Pancreas (tissue), 10 donors: ENCODE measurements around the gene GALNT10. TPM values are rescaled to one million over a fixed set of nuclear protein-coding genes. Genes with fewer than 3 reads are reported as not detected.

Experiments
- ATAC-seq, 4 donors: fragments of 200-7000 bp; cut with Tn5 transposase; one replicate each; pipeline versions ENCODE4 v1.8.0 to v1.9.1; 2020; ENCODE audit warnings: mild to moderate bottlenecking in 4 of 4, moderate library complexity in 4 of 4
- DNase-seq, 6 donors: peaks; one replicate each; pipeline ENCODE4 v3.0.0-alpha.2; 2020
- FAIRE-seq: peaks from 2 replicates; lab custom pipeline; 2012; peaks lifted over from hg19 to GRCh38; lab: Jason Lieb, UNC
- H3K27ac ChIP-seq, 4 donors: fragments of 200-600 bp; sonication (generic); 1 replicate in 3 of 4; 2 replicates in 1 of 4; pipeline versions ENCODE4 v1.5.0 to v1.8.0; 2020
- H3K27me3 ChIP-seq, 4 donors: fragments of 200-600 bp; one replicate each; pipeline ENCODE4 v1.8.0; 2021
- H3K36me3 ChIP-seq, 3 donors: fragments of 200-600 bp; sonication (generic) in 1 of 3; one replicate each; pipeline versions ENCODE4 v1.5.0 to v1.8.0; 2020 to 2021
- H3K4me1 ChIP-seq, 3 donors: fragments of 200-600 bp; one replicate each; pipeline ENCODE4 v1.8.0; 2021
- H3K4me3 ChIP-seq, 4 donors: fragments of 200-600 bp; sonication (generic) in 2 of 4; one replicate each; pipeline versions ENCODE4 v1.5.0 to v1.8.0; 2020 to 2021
- H3K9me3 ChIP-seq, 4 donors: fragments of 200-600 bp; one replicate each; pipeline ENCODE4 v1.8.0; 2021
- WGBS, 2 donors: extraction: QIAGEN DNeasy Blood & Tissue Kit; methylation state at CpG; one replicate each; pipeline ENCODE4 v1.1.7; 2013; 5-methylcytosine and 5-hydroxymethylcytosine counted together
- intact Hi-C, 3 donors: fragments of 100-400 bp; cut with DNase I; formaldehyde crosslinking; loops; one replicate each; pipeline versions ENCODE4 v1.11.1 to v1.14.2; 2022
- polyA plus RNA-seq, 2 donors: library from polyadenylated mRNA; stranded (reverse); fragments of 200-250 nt; gene quantifications; one replicate each; pipeline ENCODE4 v1.2.3, GENCODE V29; 2013
- total RNA-seq, 6 donors: library from RNA; stranded (reverse); fragmentation: NEBNext Ultra II Directional in 4 of 6; extraction: Animal tissue kit (Norgen Biotek cat#: 25700) in 4 of 6; gene quantifications; one replicate each; pipeline versions ENCODE4 v1.2.1 to v1.2.4, GENCODE V29; 2021 to 2023
- TF ChIP-seq, protein P1 (sequence below), 4 donors: fragments of 200-600 bp; sonication (generic) in 3 of 4; IDR thresholded peaks; one replicate each; pipeline versions ENCODE4 v1.5.0 to v1.8.0; 2021; ENCODE audit warnings: antibody characterized with exemption in 4 of 4
- donor health status: healthy with polysubstance abuse.
- donor health status: DM: no; HTN: no; CAD: no; lungs with moderate emphysema.
- donor health status: DM: no; HTN: no; CAD: no.
- donor health status: control.
- donor health status: control.
- donor health status: Bipolar disorder and iron deficiency.
- donor health status: DM: yes; HTN: yes; CAD: no.
- donor health status: DM: no; HTN: no; CAD: no.
- donor health status: DM: no; HTN: no; CAD: no.
- donor health status: DM: yes; HTN: yes; CAD: no.

GALNT10 gene
- total and polyA plus RNA-seq, 8 donors = 4.4 to 23.1 (median 13.4) TPM

DNA sequence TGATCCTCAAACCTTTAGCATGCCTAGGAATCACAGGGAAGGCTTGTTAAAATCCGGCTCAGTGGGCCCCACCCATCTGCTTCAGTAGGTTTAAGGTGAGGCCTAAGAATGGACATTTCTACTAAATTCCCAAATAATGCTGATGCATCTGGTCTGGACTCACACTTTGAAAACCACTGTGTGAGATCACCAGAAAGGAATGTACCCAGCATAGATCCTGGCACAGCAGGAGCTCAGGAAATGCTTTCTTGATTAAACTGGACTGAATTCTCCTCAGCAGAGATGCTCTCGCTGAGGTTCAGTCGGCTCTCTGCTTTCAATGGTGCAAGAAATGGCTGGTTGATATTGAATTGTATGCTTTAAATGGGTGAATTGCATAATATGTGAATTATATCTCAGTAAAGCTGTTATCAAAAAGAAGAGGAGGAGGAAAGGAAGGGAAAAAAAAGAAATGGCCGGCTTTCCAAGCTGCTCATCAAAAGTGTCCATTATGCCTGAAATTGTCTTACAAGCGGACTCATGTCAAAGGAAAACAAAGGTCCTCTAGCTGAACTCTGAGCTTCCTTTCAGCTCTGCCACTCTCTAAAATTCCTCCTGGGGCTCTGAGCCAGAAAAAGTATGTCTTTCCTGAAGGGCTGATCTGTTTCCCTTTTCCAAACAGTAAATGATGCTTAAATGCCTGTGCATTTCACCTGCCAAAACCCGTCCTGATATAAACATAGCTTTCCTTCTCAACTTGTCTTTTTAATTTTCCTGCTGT, 177.7 kb downstream of the GALNT10 start:
- DNase-seq = peak in 2 of 6 donors; percentile 13 to 26
- 66 to 67% methylated on average over 6 of the region's 6 CpGs for WGBS, 2 donors
- intact Hi-C loops = no loop called here

DNA sequence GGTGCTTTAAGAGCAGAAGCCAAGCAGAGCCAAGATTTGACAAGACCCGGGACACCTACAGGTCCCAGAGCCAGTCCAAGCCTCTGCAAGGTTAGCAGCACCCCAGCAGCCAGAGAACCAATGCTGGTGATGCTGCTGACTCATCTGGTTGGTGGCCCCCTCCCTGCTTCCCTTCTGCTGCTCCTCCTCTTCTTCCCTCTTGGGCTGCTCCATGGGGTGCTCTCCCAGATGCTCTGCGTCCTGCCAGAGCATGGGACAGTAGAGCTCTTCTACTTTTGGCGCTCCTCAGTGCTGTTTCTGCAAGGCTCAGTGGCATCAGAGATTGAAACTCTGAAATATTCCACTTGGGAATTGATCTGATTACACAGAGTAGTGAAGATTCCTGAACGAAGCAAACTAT, 179.1 kb downstream of the GALNT10 start:
- H3K36me3 ChIP-seq = no peaks in the 10 kb centered on the region
- intact Hi-C loops = no loop called here
- TF ChIP-seq, protein P1, sequence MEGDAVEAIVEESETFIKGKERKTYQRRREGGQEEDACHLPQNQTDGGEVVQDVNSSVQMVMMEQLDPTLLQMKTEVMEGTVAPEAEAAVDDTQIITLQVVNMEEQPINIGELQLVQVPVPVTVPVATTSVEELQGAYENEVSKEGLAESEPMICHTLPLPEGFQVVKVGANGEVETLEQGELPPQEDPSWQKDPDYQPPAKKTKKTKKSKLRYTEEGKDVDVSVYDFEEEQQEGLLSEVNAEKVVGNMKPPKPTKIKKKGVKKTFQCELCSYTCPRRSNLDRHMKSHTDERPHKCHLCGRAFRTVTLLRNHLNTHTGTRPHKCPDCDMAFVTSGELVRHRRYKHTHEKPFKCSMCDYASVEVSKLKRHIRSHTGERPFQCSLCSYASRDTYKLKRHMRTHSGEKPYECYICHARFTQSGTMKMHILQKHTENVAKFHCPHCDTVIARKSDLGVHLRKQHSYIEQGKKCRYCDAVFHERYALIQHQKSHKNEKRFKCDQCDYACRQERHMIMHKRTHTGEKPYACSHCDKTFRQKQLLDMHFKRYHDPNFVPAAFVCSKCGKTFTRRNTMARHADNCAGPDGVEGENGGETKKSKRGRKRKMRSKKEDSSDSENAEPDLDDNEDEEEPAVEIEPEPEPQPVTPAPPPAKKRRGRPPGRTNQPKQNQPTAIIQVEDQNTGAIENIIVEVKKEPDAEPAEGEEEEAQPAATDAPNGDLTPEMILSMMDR (IDR thresholded peaks at IDR 0.05) = no peak
- H3K9me3 ChIP-seq = no peaks in the 10 kb centered on the region
- 88% methylated on average over 4 of the region's 4 CpGs for WGBS, 2 donors
- FAIRE-seq = no peak
- DNase-seq = no peak
- H3K27me3 ChIP-seq = no peaks in the 10 kb centered on the region
- no peak for ATAC-seq
- peaks cover 0 to 4% (median 0%) of the 10 kb centered on the region in 3 donors for H3K4me1 ChIP-seq
- H3K27ac ChIP-seq = no peak overlapping the region
- H3K4me3 ChIP-seq = no peak overlapping the region

More for the DNA sequence above, 177.7 kb downstream of the GALNT10 start:
- Histone ChIP-seq H3K9me3 (no peaks in the 10 kb centered on the region), H3K4me1 (peaks cover 0 to 4% (median 0%) of the 10 kb centered on the region in 3 donors), H3K27ac (peak overlapping the region in 3 of 4 donors; percentile 10 to 41 (median 16)), H3K36me3 (no peaks in the 10 kb centered on the region), H3K27me3 (no peaks in the 10 kb centered on the region), H3K4me3 (no peak overlapping the region)
- FAIRE-seq (no peak), ATAC-seq (peak; percentile 66 to 93 (median 81))
- TF ChIP-seq, protein P1 (IDR thresholded peaks at IDR 0.05) = no peak

DNA sequence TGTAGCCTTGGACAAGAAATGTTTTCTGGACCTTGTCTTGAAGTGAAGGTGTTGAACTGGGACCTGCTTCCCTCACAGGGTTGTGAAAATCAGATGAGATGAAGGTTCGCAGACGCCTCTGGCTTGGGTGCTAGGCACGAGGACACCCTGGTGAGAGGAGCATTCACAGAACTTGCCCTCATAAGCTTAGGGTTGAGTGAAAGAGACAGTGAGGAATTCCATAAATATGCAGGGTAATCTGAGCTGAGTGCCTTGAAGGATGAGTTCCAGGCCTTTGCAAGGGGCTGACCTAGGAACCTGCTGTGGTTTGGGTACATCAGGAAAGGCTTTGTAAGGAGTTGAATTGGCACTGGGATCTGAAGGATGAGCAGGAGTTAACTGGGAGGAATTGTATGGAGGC, 179.6 kb downstream of the GALNT10 start:
- intact Hi-C loops = no loop called here
- no peak overlapping the region for H3K27ac ChIP-seq
- no peak for FAIRE-seq
- H3K27me3 ChIP-seq = no peaks in the 10 kb centered on the region
- peaks cover 0 to 4% (median 0%) of the 10 kb centered on the region in 3 donors for H3K4me1 ChIP-seq
- no peaks in the 10 kb centered on the region for H3K36me3 ChIP-seq
- TF ChIP-seq, protein P1 (IDR thresholded peaks at IDR 0.05) = no peak
- no peak for DNase-seq
- ATAC-seq = no peak
- 93 to 94% methylated on average over 3 of the region's 3 CpGs for WGBS, 2 donors
- no peaks in the 10 kb centered on the region for H3K9me3 ChIP-seq
- no peak overlapping the region for H3K4me3 ChIP-seq

DNA sequence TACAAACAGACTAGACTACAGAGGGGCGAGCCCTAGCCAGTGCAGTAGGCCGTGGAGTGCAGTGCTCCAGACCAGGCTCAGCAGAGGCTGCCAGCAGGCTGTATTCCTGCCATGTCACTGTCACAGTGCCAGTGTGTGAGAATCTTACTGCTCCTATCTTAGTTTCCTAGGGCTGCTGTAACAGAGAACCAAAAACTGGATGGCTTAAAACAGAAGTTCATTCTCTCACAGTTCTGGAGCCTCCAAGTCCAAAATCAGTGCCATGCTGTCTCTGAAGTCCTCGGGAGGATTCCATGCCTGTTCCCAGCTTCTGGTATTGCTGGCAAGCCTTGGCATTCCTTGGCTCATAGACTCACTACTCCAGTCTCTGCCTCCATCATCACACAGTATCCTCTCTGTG, 180.3 kb downstream of the GALNT10 start:
- 81 to 89% methylated on average over 3 of the region's 3 CpGs for WGBS, 2 donors
- Histone ChIP-seq H3K4me1 (peaks cover 0 to 4% (median 0%) of the 10 kb centered on the region in 3 donors), H3K36me3 (no peaks in the 10 kb centered on the region), H3K4me3 (no peak overlapping the region), H3K9me3 (no peaks in the 10 kb centered on the region), H3K27me3 (no peaks in the 10 kb centered on the region), H3K27ac (no peak overlapping the region)
- no peak for FAIRE-seq
- no peak for DNase-seq
- TF ChIP-seq, protein P1 (IDR thresholded peaks at IDR 0.05) = no peak
- intact Hi-C loops = no loop called here
- no peak for ATAC-seq

DNA sequence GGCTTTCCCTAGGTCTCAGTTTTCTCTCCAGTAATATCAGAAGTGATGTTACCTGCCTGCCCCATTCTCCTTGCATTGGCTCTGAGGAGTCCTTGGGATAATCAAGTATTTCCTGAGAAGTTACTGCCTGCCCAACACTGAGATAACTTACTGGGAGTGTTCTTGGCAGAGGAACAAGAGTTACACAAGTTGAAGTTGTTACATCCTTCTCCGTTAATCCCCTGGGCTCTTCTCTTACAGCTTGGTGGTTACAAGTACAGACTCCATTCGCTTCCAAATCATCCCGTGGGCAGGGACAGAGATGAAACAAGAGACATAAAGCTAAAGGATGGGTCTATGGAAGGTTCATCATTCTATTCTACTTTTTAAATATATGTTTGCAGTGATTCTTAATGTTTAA, 181.2 kb downstream of the GALNT10 start:
- ATAC-seq = peak in 2 of 4 donors; percentile 42 to 53
- Histone ChIP-seq H3K27me3 (no peaks in the 10 kb centered on the region), H3K27ac (no peak overlapping the region), H3K4me3 (no peak overlapping the region), H3K4me1 (peaks cover 0 to 4% (median 0%) of the 10 kb centered on the region in 3 donors), H3K36me3 (no peaks in the 10 kb centered on the region), H3K9me3 (no peaks in the 10 kb centered on the region)
- DNase-seq = no peak
- intact Hi-C loops = no loop called here
- WGBS, 2 donors = 74 to 80% methylated on average over 3 of the region's 3 CpGs
- TF ChIP-seq, protein P1 (IDR thresholded peaks at IDR 0.05) = no peak
- FAIRE-seq = no peak
